ENCODE results near the gene PLOD1.
"Not testable (repeated sequence)": the region's sequence is repeated elsewhere in the genome, so short reads cannot be mapped to it uniquely, and the experiment has no call there.

PLOD1 gene

DNA sequence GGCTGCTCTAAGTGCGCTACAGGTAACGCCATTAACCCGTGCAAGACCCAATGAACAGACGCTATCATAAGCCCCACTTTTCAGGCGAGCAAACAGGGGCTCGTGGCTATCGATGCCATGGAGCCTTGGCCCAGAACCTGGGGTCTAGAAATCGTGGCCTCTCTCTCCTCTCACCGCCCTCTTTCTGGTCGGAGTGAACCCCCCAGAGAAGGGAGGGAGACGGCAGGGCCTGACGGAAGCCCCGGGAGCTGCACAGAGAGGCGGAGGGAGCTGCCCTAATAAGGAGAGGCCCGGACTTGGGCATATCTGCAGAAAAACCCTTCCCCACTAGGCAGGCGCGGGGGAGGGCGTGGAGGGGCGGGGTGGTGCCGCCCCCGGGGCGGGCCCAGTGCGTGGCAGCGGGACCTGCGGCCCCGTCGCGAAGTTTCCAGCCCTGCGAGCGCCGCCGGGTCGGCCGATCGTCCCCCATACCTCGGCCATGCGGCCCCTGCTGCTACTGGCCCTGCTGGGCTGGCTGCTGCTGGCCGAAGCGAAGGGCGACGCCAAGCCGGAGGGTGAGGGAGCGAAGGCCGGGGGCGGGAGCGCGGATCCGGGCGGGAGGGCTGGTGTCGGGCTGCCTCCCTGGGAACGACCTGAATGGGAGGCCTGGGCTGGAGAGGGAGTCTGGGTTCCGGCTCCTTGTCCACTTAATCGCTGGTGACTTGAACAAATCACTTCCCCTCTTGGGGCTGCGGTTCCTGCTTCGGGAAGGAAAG is at the start of gene PLOD1:
Gene PLOD1 (plus strand): TSS at position 416 of the 755 bp plus-strand sequence. CDS start 63 bp downstream, at position 479.
- peak; percentile 68 to 79 for DNase-seq (ENCODE audit: low read depth in 2 of 2)

DNA sequence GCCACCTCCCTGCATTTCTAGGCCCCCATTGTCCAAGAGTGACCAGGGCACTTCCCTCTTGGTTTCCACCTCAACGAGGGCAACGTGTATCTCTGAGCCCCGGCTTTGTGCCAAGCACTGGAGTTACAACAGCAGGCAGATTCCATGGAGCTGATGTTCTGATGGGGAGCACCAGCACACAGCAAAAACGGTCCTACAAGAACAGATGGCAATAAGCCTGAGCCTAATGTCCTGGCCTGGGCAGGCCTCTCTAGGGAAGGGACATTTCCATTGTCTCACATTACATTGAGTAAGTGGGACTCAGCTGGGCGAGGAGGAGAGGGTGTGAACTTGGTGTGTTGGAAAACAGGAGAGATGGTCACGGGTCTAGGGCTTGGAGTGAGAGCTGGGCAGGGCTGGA is 48.6 kb upstream of the PLOD1 start:
- no peak for DNase-seq (ENCODE audit: low read depth in 2 of 2)

DNA sequence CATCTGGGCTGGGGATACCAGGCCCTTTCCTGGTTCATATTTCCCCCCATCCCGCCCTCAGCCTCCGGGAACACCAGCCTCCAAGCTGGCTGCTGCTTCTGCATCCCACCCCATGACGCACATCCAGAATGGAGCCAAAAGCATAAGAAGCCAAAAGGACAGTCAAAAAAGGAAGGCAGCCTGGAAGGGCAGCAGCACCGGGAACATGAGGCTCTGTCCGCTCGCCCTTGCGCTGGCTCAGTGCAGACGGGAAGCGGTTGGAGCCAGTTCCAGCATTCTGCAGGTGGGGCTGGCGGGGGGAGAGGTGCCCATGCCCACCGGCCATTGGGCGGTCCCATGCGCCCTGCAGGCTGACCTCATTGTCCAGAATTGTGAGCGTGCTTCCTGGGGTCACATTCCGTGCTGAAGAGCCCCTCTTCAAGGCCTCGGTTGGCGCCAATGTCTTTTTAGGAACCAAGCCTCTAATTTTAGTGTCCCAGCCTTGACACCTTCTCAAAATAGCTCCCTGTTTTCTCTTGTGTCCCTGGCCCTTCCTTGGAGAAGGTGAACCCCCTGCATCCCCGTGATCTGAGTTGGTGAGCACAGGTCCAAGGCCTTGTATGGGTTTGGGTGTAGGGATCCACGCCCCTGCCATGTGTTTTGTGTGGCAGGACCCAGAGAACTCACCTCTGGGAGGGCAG is 47.4 kb upstream of the PLOD1 start:
- no peak for DNase-seq (ENCODE audit: low read depth in 2 of 2)

DNA sequence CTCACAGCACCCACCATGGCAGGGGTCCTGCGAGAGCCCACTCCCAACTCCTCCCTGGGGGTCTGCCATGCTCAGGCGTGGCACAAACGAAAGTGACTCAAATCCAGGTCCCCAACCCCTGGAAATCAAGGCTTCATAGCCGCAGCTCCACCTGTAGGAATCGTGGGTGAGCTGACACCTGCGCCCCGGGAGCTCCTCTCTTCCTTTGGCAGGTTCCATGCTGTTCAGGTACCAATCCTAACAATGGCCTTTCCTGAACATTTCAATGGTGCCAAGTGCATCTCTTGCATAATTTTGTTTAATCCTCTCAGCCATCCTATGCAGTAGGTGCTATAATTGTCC is 46.9 kb upstream of the PLOD1 start:
- no peak for DNase-seq (ENCODE audit: low read depth in 2 of 2)

DNA sequence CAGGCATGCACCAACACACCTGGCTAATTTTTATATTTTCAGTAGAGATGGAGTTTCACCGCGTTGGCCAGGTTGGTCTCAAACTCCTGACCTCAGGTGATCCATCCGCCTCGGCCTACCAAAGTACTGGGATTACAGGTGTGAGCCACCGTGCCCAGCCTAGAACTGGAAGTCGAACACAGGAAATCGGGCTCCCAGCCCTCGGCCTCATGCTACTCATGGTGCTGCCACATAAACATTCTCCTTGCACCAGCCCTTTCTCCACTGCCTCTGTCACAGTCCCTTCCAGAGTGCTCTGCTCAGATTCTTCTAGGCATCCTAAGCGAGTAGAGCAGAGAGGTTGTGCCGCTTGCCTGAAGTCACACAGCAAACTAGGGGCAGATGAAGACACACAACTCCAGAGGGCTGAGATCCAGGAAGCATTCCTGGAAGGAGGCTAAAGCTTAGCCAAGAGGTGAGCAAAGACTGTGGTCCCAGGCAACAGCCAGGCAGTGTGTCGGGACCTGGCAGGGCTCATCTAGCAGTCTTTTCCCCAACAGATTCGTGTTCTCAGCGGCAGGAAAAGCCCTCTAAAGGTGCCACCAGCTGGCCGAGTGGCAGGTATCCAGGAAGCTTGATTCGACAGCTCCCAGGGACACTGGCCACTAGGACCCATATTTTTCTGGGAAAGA is 46.2 kb upstream of the PLOD1 start:
- DNase-seq (ENCODE audit: low read depth in 2 of 2), result no peak

DNA sequence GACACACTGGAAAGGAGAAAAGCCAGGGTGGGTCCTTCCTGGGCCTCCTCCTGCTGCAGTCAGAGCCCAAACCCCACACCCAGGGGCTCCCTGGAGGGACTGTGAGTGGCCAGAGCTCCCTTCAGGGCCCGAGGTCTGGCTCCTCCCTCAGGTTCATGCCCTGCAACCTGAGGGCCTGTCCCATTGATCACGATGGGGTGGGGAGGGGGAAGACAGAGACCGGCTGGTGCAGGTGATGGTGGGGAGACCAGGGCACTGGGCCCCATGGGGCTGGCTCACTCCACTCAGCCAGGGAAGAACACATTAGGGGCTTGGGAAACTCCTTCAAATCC is 45.7 kb upstream of the PLOD1 start:
- no peak for DNase-seq (ENCODE audit: low read depth in 2 of 2)

DNA sequence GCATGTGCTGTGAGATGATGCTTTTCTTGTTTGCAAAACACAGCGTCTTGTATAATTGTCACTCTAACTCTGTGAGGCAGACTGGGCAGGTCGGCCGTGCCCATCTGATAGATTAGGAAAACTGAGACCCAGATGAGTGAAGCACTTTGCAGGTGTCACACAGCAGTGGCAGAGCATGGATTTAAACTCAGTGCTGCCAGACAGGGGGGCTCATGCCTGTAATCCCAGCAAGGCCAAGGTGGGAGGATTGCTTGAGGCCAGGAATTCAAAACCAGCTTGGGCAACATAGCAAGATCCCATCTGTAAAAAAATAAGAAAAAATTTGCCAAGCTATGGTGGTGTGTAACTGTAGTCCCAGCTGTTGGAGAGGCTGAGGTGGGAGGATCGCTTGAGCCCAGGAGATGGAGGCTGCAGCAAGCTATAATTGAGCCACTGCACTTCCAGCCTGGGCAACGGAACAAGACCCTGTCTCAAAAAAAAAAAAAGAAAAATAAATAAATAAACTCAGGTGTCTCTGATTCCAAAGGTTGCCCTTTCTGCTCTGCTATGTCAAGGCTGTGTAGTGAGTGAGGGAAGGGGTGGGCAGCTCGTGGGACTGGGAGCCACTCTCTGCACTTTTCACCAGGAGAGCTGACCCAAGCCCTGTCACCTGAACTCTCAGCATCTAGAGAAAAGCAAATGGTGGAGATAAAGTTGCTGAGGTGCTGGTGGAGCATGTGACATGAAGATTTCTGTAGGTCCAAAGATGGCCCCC is 42.9 kb upstream of the PLOD1 start:
- DNase-seq (ENCODE audit: low read depth in 2 of 2), result no peak

DNA sequence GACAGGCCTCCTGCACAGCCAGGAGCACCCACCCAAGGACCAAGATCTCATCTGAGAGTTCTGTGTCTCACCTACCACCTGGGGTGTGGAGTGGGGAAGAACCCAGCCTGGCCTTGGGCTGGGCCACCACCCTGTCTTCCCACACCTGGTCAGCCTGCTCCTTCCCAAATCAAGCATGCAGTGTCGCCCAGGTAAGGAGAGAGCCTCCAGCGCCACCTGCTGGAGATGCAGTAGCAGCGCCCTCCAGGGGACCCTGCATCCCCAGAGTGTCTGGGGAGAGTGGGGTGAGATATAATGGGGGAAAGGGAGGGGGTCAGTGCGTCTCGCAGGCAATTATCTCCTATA is 40.6 kb upstream of the PLOD1 start:
- peak; percentile 25 to 40 for DNase-seq (ENCODE audit: low read depth in 2 of 2)

DNA sequence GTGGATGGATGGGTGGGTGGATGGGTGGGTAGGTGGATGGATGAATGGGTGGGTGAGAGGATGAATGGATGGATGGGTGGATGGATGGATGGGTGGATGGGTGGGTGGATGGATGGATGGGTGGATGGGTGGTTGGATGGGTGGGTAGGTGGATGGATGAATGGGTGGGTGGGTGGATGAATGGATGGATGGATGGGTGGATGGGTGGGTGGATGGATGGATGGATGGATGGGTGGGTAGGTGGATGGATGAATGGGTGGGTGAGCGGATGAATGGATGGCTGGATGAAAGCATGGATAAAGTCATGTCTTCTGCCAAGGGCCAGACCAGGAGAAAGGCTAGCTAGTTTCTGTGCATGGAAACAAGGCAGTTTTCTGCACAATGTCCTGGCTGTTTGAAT is 40.0 kb upstream of the PLOD1 start:
- not testable (repeated sequence) for DNase-seq (ENCODE audit: low read depth in 2 of 2)

DNA sequence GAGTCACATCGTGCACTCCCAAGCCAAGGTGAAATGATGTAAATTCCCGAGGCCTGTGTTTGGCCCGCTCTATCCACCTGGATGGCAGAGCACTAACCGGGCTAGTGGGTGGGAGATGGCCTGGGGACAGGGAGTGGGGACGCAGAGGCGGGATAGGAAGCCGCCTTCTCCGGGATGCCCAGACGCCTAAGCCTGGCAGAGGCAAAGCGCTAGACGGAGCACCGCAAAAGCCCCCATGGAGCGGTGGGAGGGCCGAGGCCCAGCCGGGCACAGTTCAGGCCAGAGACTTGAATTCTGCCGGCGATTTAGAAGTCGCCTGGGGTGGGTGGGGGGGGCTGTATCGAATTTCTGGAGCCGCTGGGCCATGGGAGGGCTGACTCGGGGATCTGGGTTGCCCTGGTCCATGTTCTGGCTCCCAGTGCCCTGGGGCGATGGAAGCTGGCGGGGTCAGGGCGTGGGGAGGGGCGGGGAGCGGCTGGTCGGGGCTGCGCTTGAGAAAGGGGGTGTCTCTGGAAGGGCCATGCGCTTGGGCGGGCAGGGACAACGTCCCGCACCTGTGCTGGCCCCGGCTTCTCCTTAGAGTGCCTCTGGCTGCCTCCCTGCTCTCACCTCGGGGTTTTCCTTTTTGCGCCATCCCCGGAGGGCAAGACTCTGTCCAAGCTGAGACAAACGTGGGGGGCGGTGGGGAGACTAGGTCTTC is 36.3 kb upstream of the PLOD1 start:
- DNase-seq (ENCODE audit: low read depth in 2 of 2), result no peak

DNA sequence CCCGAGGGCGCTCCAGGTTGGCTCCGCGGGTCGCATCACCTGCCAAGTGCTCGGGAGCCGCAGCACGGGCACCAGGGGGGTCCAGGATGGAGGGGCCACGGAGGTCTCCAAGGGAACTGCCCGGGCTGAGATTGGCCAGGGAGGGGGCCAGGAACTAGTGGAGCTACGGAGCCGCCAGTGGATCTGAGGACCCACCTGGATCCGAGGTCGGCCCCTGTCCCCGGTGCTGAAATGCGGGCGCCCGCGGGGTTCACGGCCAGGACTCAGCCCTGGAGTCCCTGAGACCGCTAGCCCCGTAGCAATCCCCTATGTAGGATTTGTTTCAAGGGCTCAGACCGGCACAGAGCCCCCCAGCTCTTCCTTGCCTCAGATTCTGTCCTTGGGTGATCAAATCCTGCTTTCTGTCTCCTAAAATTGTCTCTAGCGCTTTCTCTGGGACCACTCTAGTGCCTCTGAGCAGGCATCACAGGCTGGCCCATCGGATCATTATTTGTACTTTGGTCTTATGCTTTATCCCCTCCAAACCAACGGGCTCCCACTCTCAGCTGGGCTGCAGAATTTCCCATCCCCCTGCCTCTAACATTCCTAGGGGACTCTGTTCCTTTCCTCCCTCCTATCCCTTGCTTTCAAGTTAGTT is 35.6 kb upstream of the PLOD1 start:
- DNase-seq (ENCODE audit: low read depth in 2 of 2), result no peak

DNA sequence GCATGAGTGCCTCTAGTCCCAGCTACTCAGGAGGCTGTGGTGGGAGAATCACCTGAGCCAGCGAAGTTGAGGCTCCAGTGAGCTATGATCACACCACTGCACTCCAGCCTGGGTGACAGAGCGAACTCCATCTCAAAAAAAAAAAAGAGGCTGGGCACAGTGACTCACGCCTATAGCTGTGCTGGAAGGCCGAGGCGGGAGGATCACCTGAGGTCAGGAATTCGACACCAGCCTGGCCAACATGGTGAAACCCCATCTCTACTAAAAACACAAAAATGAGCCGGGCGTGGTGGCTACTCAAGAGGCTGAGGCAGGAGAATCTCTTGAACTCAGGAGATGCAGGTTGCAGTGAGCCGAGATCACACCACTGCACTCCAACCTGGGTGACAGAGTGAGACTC is 33.1 kb upstream of the PLOD1 start:
- DNase-seq (ENCODE audit: low read depth in 2 of 2), result not testable (repeated sequence)

DNA sequence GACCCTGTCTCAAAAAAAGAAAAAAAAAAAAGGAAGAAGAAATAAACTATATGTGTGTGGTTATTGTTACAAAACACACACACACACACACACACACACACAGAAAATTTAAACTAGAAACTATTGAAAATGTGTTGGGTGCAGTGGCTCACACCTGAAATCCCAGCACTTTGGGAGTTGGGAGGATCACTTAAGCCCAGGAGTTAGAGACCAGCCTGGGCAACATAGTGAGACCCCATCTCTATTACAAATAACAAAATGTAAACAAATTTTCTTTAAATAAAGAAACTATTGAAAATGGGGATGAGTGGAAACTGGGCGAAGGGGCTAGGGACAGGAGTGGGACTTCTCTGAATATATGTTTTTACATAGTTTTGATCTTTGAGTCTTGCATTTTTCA is 31.3 kb upstream of the PLOD1 start:
- DNase-seq (ENCODE audit: low read depth in 2 of 2), result no peak

DNA sequence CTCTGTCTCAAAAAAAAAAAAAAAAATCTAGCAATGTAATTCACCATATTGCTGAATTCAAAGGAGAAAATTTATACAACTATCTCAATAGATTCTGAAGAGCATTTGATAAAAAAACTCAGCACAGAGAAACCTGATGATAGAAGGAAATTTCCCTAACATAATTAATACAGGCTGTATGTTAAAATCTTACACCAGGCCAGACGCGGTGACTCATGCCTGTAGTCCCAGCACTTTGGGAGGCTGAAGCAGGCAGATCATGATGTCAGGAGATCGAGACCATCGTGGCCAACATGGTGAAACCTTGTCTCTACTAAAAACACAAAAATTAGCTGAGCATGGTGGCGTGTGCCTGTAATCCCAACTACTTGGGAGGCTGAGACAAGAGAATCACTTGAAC is 30.4 kb upstream of the PLOD1 start:
- DNase-seq (ENCODE audit: low read depth in 2 of 2), result not testable (repeated sequence)

DNA sequence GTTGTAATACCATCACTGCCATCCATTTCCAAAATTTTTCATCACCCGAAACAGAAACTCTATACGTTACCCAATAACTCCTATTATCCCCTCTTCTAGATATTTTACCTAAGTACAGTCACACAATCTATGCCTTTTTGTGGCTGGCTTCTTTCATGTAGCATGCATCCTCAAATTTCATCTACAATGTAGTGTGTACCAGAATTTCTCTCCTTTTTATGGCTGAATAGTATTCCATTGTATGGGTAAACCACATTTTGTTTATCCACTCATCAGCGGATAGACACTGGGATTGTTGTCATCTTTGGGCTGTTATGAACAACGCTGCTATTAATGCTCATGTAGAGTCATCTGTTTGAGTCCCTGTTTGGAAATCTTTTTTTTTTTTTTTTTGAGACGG is 29.5 kb upstream of the PLOD1 start:
- DNase-seq (ENCODE audit: low read depth in 2 of 2), result no peak

DNA sequence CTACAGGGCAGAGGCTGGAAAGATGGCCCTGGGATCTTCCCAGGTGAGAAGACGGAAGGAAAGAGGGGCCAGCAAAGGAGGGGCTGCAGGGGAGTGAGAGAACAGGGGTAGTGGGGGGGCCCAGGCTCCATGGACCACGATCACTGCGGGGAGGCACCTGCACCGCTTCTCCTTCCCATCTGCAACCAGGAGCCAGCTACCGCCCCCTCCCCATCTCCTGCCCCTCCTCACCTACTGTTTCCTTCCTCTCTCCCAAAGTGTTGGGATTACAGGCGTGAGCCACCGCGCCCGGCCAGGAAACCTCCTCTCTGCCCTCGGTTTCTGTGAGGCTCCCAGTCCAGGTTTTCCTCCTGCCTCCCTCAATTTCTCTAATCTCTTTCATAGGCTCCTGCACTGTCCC is 27.6 kb upstream of the PLOD1 start:
- no peak for DNase-seq (ENCODE audit: low read depth in 2 of 2)

DNA sequence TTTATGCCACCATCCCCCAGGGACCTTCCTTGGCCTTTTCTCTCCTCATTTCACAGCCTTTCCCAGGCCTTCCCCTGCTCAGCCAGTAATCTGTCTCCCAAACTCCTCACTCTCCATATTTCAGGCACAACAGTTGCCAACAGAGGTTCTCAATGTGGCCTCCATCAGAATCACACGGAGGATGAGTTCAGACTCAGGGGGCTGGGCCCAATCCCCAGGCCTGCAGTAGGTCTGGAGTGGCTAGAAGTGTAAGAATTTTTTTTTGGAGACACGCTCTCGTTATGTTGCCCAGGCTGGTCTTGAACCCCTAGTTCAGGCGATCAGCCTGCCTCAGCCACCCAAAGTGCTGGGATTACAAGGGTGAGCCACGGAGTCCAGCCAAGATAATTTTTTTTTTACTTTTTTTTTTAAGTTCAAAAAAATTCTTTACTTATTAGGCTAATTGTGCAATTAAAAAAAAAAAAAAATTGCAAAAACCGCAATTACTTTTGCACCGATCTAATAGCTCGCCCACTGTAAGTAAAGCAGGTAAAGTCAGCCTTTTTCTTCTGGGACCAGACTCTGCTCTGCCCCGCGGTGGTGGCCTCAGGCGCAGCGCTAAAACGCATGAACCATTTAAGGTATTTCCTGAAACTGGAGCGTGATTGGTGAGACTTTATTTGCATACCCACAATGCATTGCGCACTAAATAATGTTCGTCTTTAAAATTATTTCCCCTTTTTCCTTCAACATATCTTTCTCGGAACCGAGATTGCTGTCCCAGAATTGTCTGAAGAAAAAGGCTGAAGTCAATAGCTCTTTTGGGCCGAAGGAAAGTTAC is 27.0 kb upstream of the PLOD1 start:
- DNase-seq (ENCODE audit: low read depth in 2 of 2), result peak; percentile 82 to 83

DNA sequence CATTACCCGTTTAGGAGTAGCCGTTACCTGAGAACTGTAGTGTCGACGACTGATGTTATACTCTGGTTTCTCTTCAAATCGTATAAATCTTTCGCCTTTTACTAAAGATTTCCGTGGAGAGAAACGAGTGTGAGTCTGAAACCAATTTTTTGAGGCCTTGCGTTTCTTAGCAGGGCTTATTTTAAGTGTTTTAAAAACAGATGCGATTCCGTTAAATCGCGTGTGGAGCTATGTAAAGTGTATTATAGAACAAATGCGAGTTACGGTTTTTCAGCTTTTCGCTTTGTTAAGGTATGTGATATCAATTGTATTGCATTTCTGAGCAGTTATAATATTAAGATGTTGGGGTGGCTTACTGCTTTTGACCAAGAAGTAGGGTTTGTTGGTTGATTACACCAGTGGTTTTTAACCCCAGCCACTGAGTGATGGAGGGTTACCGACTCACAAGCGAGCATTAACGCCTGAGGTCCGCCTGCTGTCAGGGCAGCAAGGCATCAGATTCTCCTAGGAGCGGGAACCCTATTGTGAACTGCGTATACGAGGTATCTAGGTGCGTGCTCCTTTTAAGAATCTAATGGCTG is 26.3 kb upstream of the PLOD1 start:
- DNase-seq (ENCODE audit: low read depth in 2 of 2), result peak; percentile 20 to 28

DNA sequence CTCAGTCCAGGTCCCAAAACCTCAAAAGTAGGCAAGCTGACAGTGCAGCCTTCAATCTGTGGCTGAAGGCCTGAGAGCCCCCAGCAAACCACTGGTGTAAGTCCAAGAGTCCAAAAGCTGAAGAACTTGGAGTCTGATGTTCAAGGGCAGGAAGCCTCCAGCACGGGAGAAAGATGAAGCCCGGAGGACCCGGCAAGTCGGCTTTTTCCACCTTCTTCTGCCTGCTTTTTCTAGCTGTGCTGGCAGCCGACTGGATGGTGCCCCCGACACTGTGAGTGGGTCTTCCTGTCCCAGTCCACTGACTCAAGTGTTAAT is 23.6 kb upstream of the PLOD1 start:
- DNase-seq (ENCODE audit: low read depth in 2 of 2), result not testable (repeated sequence)

DNA sequence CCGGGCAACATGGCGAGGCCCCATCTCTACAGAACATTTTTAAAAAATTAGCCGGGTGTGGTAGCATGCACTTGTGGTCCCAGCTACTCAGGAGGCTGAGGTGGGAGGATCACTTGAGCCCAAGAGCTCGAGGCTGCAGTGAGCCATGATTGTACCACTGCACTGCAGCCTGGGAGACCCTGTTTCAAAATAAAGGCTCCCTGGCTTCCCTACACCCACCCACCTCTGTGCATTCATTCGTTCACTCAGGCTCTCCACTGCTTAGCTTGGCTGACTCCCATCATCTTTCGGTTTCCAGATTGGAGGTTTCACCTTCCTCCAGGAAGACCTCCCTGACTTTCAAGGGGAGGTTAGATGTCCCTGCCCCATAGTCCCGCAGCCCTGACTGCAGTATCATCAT is 22.5 kb upstream of the PLOD1 start:
- no peak for DNase-seq (ENCODE audit: low read depth in 2 of 2)

Data from activated CD8-positive, alpha-beta memory T cell treated with anti-CD3 and anti-CD28 coated beads for 4 hours (primary cell).